AG10803 (cell line): Measurements from ENCODE around the gene APP.

ENCODE experiments used
- DNase-seq: peaks from one replicate; pipeline ENCODE4 v3.0.0; 2010; ENCODE audit warnings: low read depth
- H3K4me3 ChIP-seq: 2 replicates; pipeline ENCODE4 v1.5.1; 2011; ENCODE audit warnings: mild to moderate bottlenecking, low read length, control low read depth
- TF ChIP-seq, protein P1 (sequence below): conservative IDR thresholded peaks from 2 replicates; pipeline ENCODE4 v1.5.1; 2011; ENCODE audit warnings: mild to moderate bottlenecking, low read length, control low read depth, inconsistent platforms

APP gene

DNA sequence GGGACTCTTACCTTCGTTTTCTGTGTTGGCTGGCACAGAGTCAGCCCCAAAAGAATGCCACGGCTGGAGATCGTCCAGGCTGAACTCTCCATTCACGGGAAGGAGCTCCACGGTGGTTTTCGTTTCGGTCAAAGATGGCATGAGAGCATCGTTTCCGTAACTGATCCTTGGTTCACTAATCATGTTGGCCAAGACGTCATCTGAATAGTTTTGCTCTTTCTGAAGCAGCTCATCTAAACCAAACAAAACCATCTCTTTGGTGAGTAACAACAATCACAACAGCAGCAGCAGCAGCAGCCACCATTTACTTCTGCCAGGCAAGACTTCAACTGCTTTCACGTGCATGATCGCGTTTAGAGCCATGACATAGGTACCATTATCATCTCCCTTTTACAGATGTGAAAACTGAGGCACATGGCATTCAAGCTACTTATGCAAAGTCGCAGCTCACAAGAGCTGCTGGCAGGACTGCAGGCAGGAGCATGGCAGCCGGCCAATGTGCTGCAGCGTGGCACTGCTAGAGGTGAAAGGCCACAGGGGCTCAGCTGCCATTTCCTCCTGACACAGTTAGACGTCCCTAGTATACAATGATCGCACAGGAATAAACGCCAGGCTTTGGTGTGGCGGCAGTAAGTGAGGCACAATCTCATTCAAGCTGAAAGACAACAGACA is 258.7 kb downstream of the APP start:
- DNase-seq = no peak
- TF ChIP-seq, protein P1, sequence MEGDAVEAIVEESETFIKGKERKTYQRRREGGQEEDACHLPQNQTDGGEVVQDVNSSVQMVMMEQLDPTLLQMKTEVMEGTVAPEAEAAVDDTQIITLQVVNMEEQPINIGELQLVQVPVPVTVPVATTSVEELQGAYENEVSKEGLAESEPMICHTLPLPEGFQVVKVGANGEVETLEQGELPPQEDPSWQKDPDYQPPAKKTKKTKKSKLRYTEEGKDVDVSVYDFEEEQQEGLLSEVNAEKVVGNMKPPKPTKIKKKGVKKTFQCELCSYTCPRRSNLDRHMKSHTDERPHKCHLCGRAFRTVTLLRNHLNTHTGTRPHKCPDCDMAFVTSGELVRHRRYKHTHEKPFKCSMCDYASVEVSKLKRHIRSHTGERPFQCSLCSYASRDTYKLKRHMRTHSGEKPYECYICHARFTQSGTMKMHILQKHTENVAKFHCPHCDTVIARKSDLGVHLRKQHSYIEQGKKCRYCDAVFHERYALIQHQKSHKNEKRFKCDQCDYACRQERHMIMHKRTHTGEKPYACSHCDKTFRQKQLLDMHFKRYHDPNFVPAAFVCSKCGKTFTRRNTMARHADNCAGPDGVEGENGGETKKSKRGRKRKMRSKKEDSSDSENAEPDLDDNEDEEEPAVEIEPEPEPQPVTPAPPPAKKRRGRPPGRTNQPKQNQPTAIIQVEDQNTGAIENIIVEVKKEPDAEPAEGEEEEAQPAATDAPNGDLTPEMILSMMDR = no peak
- H3K4me3 ChIP-seq = no peak overlapping the region

DNA sequence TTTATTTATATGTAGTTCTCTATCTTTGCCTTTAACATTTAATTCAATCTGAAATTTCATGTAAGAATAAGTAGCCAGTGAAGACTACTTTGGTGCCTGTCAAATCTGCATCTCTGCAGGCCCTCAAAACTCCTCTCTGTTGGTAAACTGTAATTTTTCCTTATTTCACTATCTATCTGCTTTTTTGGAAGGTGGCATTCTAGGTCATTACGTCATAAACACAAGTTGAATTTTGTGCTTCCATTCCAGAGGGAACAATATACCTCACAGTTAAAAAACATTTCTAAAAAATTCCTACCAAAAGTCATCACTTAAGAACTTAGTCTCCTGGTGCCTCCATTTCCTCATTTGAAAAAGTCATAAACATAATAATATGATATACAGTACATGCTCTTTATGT is 259.8 kb downstream of the APP start:
- DNase-seq = no peak
- H3K4me3 ChIP-seq = no peak overlapping the region
- TF ChIP-seq, protein P1 = no peak

- TF ChIP-seq, protein P1 = no peak
- DNase-seq = no peak
- no peak overlapping the region for H3K4me3 ChIP-seq
These were observed 261.2 kb downstream of the APP start for GRCh38 chr21:25909341-25909740.

- DNase-seq = no peak
- TF ChIP-seq, protein P1 = no peak
- H3K4me3 ChIP-seq = no peak overlapping the region
These were observed 262.1 kb downstream of the APP start for GRCh38 chr21:25908495-25908894.

GRCh38 chr21:25907573-25908275 is 262.8 kb downstream of the APP start:
- TF ChIP-seq, protein P1 = no peak
- no peak overlapping the region for H3K4me3 ChIP-seq
- no peak for DNase-seq

GRCh38 chr21:25906587-25906986 is 264.0 kb downstream of the APP start:
- DNase-seq = no peak
- TF ChIP-seq, protein P1 = no peak
- H3K4me3 ChIP-seq = no peak overlapping the region

DNA sequence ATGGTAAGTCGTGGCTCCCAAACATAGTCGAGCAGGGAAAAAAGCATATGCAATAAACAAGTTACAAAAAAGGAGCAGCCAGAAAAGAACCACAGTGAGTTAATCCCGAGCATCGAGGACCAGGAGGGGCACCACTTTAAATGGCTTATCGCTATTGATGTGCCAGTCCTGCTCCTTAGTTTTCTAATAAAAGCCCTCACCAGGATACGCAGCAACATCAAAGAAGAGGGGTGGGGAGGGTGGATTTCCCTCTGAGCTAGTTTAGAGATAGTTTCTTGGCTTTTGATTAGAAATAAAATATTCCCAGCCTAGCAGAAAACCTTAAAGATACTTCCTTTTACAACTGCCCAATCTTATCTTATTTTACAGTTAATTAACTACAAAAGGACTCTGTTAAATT is 265.4 kb downstream of the APP start:
- TF ChIP-seq, protein P1 = no peak
- no peak for DNase-seq
- H3K4me3 ChIP-seq = no peak overlapping the region
